GM18858 (cell line): ENCODE results near the gene KIAA0825.
A peak's percentile ranks its signal among the peaks of the same experiment; 100 is the strongest.
"Not testable (repeated sequence)": the region's sequence is repeated elsewhere in the genome, so short reads cannot be mapped to it uniquely, and the experiment has no call there.

Experiments used
- ATAC-seq: cut with Tn5 transposase; IDR thresholded peaks from one replicate; pipeline ENCODE4 v1.9.1; 2021; ENCODE audit not compliant: unreplicated experiment

Gene KIAA0825

DNA sequence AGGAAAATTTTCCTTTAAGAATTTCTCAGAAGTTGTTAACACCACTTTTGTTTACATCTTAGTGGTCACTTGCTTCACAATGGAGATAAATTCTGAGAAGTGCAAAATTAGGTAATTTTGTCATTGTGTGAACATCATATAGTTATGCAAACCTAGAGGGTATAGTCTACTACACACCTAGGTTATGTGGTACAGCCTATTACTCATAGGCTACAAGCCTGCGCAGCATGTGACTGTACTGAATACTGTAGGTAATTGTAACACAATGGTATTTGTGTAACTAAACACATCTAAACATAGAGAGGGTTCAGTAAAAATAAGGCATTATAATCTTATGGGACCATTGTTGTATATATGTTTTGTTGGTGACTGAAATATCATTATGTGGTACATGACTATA lies 488.3 kb downstream of the KIAA0825 start:
- no peak for ATAC-seq

DNA sequence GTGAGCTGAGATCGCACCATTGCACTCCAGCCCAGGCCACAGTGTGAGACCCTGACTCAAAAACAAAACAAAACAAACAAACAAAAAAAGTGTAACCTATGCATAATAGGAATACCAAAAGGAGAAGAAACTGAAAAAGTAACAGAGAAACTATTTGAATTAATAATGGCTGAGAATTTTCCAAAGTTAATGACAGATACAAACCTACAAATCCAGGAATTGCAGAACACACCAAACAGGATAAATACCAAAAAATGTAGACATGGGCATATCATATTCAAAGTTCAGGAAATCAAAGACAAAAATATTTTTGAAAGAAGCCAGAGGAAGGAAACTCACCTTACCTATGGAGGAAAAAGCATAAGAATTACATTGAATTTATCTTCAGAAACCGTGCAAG lies 493.3 kb downstream of the KIAA0825 start:
- no peak for ATAC-seq

DNA sequence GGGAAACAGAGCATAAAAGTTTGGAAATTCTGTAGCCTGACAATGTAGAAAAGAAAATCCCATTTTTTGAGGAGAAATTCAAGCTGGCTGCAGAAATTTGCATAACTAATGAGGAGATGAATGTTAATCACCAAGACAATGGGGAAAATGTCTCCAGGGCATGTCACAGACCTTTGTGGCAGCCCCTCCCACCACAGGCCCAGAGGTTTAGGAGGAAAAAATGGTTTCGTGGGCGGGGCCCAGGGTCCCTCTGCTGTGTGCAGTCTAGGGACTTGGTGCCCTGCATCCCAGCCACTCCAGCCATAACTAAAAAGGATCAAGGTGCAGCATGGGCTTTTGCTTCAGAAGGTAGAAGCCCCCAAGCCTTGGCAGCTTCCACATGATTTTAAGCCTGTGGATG lies 502.1 kb downstream of the KIAA0825 start:
- not testable (repeated sequence) for ATAC-seq

DNA sequence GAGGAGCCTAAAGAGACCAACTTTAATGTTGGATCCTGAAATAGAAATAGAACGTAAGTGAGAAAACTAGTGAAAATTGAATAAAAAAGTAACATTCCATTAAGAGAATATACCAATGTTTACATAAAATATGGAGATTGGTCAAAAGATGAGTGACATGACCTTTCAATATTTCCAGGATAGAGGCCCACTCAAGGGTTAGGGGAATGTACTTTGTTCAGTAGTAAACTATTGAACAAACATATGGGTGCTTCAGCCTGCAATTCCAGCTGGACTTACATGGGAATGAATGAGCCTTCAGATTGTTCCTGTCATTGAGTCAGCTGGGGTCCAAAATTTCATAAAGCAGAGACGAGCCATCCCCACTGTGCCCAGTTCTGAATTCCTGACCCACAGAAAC lies 505.3 kb downstream of the KIAA0825 start:
- no peak for ATAC-seq

DNA sequence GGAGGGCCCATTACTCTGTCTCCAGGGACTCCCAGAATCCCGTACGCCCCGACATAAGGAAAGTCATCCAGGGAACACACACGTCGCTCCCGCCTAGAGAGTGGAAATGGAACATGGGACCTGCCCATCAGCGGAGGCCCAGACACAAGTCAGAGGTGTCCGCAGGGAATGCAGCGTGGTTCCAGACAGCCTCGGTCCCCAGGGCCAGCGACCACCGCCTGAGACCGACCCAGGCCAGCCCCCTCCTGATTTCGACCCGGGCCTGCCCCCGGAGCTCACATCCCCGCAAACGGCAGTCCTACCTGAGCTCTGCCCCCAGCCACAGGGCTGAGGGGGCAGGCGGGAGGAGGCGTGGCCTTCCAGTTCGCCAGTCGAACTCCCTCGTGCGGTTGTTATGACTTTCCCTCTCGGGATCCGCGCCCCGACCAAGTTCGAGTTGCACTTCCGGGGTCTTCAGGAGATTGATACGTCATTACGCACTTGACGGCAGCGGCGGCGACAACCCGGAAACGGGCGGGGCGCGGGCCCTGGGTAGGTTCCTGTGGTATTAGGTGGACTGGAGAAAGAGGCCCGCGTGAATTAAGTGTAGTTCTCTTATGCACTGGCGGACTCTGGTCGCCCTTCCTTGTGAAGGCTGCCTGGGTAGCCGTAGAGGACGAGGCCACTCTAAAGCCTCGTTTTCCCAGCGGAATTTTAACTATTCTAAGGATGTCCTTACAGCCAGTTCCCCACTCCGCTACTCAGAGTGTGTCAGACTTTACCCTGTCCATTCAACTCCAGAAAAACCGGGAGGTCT lies 507.0 kb downstream of the KIAA0825 start:
- ATAC-seq, result peak; percentile 99

DNA sequence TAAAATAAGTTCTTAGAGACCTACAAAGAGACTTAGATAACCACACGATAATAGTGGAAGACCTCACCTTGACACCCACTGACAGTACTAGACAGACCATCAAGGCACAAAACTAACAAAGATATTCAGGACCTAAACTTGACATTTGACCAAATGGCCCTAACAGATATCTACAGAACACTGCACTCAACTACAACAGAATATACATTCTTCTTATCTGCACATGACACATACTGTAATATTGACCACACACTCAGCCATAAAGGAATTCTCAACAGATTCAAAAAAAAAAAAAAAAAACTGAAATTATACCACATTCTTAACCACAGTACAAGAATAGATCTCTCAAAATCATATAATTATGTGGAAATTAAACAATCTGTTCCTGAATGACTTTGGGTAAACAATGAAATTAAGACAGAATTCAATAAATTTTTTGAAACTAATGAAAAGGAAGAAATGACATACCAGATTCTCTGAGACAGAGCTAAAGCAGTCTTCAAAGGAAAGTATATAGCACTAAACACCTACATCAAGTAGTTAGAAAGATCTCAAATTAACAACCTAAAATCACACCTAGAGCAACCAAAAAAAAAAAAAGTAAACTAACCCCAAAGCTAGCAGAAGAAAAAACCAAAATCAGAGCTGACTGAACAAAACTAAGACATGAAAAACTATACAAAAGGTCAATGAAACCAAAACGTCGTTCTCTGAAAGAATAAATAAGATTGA lies 514.7 kb downstream of the KIAA0825 start:
- ATAC-seq, result no peak
